Measurements from ENCODE around the gene MTFMT.

MTFMT gene

DNA sequence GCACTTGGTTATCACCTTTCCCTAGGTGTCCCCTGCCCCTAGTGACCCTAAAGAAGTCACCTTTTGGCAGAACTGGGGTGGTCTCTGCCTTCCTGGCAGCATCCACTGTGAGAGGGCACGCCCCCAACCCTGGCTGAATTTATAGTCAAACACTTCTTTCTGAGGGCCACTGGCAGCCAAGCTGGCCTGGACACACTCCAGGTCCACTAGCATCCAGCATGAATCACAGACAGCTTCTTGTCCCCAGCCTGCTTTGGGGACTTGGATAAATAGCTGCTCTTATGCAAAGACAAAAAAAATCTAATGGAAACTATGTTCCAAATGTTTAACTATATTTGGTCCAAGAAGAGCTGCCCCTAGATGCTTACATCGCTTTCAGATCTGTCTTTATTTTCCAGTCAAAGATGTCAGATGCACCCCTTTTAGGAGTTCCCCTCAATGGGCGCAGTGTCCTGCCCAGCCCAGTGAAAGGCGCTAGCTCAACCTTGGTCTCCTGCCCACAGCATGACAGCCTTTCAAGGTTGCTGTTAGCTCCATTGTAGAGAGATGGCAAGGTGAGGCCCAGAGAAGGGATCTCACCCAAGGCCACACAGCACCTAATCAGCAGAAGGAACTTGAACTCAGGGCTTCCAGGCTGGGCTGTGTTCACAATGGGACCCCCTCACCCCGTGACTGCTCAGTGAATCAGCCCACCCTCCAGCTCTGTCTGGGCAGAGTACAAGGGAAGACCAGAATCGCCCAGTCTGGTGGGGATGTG, 31.4 kb upstream of the MTFMT start:
- Histone ChIP-seq H3K9me3 (ENCODE audit: control insufficient read depth, low read length) (no peaks in the 10 kb centered on the region), H3K4me3 (ENCODE audit: insufficient read depth, low read depth, low read length) (no peak overlapping the region), H3K36me3 (ENCODE audit: control insufficient read depth, insufficient read depth, low read length) (no peaks in the 10 kb centered on the region), H3K27ac (ENCODE audit: insufficient read depth, low read depth, low read length, poor library complexity, severe bottlenecking) (no peak overlapping the region), H3K4me1 (ENCODE audit: control insufficient read depth, insufficient read depth, low read length) (peaks cover 7% of the 10 kb centered on the region), H3K27me3 (ENCODE audit: control insufficient read depth, insufficient read depth, low read length, poor library complexity, severe bottlenecking) (no peaks in the 10 kb centered on the region)
- 95% methylated on average over 6 of the region's 6 CpGs for WGBS, 2 experiments

- H3K4me3 ChIP-seq (ENCODE audit: insufficient read depth, low read depth, low read length): no peak overlapping the region
- peaks cover 3% of the 10 kb centered on the region for H3K4me1 ChIP-seq (ENCODE audit: control insufficient read depth, insufficient read depth, low read length)
- no peaks in the 10 kb centered on the region for H3K27me3 ChIP-seq (ENCODE audit: control insufficient read depth, insufficient read depth, low read length, poor library complexity, severe bottlenecking)
- 90 to 98% methylated on average over 4 of the region's 4 CpGs for WGBS, 2 experiments
- H3K27ac ChIP-seq (ENCODE audit: insufficient read depth, low read depth, low read length, poor library complexity, severe bottlenecking): no peak overlapping the region
- H3K36me3 ChIP-seq (ENCODE audit: control insufficient read depth, insufficient read depth, low read length): no peaks in the 10 kb centered on the region
- H3K9me3 ChIP-seq (ENCODE audit: control insufficient read depth, low read length): no peaks in the 10 kb centered on the region
Observed at GRCh38 chr15:65059931-65060596, 30.6 kb upstream of the MTFMT start.

GRCh38 chr15:65059369-65059750, 29.9 kb upstream of the MTFMT start:
- no peak overlapping the region for H3K4me3 ChIP-seq (ENCODE audit: insufficient read depth, low read depth, low read length)
- H3K9me3 ChIP-seq (ENCODE audit: control insufficient read depth, low read length): no peaks in the 10 kb centered on the region
- H3K36me3 ChIP-seq (ENCODE audit: control insufficient read depth, insufficient read depth, low read length): no peaks in the 10 kb centered on the region
- WGBS, 2 experiments: 97 to 99% methylated on average over 3 of the region's 3 CpGs
- H3K4me1 ChIP-seq (ENCODE audit: control insufficient read depth, insufficient read depth, low read length): no peaks in the 10 kb centered on the region
- H3K27ac ChIP-seq (ENCODE audit: insufficient read depth, low read depth, low read length, poor library complexity, severe bottlenecking): no peak overlapping the region
- no peaks in the 10 kb centered on the region for H3K27me3 ChIP-seq (ENCODE audit: control insufficient read depth, insufficient read depth, low read length, poor library complexity, severe bottlenecking)

DNA sequence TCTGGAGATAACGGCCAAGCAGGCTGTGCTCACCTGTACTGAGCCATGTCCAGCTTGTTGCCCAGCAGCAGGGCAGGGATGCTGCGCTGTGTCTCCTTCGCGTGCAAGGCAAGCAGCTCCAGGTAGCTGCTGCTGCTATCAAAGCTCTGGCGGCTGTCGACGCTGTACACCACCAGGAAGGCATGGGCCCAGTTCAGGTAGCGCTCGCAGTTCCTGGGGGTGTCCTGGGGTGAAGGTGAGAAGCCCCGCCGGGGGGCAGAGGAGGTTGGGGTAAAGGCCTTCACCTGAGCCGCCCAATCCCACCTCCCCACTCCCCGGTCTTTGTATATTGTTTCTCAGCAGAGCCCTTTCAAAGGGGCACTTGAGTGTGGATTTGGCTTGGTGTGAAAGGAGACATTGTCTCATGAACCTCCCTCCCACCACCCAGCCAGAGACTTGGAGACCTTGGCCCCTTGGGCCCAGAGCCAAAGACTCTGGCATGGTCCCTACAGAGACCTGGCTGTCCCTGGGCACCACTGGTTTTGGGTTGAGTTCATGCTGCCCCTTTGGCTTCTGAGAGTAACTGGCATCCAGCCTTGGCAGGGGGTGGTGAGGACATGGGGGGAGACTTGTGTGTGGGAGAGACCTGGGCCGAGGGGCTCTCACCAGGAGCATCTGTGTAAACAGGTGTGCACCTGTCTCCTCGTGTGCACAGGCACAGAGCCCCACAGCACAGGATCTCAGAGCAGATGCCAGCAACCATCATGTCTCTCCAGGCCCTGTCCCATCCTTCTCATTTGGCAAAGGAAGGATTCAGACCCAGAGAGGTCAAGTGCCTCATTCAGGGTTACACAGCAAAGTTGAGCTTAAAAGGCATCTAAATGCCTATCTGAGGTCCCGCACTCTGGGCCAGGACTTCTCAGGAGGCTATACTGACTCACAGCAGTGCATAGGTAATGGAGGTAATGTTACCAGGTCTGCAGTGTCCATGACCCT, 29.2 kb upstream of the MTFMT start:
- Histone ChIP-seq H3K27me3 (ENCODE audit: control insufficient read depth, insufficient read depth, low read length, poor library complexity, severe bottlenecking) (no peaks in the 10 kb centered on the region), H3K9me3 (ENCODE audit: control insufficient read depth, low read length) (no peaks in the 10 kb centered on the region), H3K36me3 (ENCODE audit: control insufficient read depth, insufficient read depth, low read length) (no peaks in the 10 kb centered on the region), H3K27ac (ENCODE audit: insufficient read depth, low read depth, low read length, poor library complexity, severe bottlenecking) (no peak overlapping the region), H3K4me3 (ENCODE audit: insufficient read depth, low read depth, low read length) (no peak overlapping the region), H3K4me1 (ENCODE audit: control insufficient read depth, insufficient read depth, low read length) (no peaks in the 10 kb centered on the region)
- 94 to 97% methylated on average over 16 of the region's 16 CpGs for WGBS, 2 experiments

DNA sequence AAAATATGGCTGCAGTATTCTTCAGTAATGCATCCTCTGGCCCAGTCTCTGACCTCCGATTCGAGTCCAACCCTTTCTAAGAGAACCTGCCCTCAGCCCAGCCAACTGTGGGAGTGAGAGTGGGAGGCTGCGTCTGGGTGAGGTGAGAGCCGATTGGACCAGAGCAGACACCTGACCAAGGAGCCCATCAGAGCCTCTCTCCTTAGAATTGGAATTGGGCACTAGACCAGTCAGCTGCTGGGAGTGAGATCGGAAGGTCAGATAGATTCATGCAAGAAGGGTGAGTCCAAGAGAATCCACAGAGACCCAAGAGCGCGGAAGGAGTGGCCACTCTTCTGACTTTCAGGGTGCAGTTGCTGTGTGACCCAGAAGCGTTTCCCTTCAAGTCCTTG, 28.1 kb upstream of the MTFMT start:
- H3K9me3 ChIP-seq (ENCODE audit: control insufficient read depth, low read length): no peaks in the 10 kb centered on the region
- H3K4me1 ChIP-seq (ENCODE audit: control insufficient read depth, insufficient read depth, low read length): no peaks in the 10 kb centered on the region
- no peak overlapping the region for H3K4me3 ChIP-seq (ENCODE audit: insufficient read depth, low read depth, low read length)
- H3K36me3 ChIP-seq (ENCODE audit: control insufficient read depth, insufficient read depth, low read length): no peaks in the 10 kb centered on the region
- 91 to 93% methylated on average over 8 of the region's 8 CpGs for WGBS, 2 experiments
- no peak overlapping the region for H3K27ac ChIP-seq (ENCODE audit: insufficient read depth, low read depth, low read length, poor library complexity, severe bottlenecking)
- H3K27me3 ChIP-seq (ENCODE audit: control insufficient read depth, insufficient read depth, low read length, poor library complexity, severe bottlenecking): no peaks in the 10 kb centered on the region

- no peak overlapping the region for H3K27ac ChIP-seq (ENCODE audit: insufficient read depth, low read depth, low read length, poor library complexity, severe bottlenecking)
- H3K4me3 ChIP-seq (ENCODE audit: insufficient read depth, low read depth, low read length): no peak overlapping the region
- H3K36me3 ChIP-seq (ENCODE audit: control insufficient read depth, insufficient read depth, low read length): no peaks in the 10 kb centered on the region
- no peaks in the 10 kb centered on the region for H3K9me3 ChIP-seq (ENCODE audit: control insufficient read depth, low read length)
- no peaks in the 10 kb centered on the region for H3K27me3 ChIP-seq (ENCODE audit: control insufficient read depth, insufficient read depth, low read length, poor library complexity, severe bottlenecking)
- H3K4me1 ChIP-seq (ENCODE audit: control insufficient read depth, insufficient read depth, low read length): no peaks in the 10 kb centered on the region
- WGBS, 2 experiments: 91 to 93% methylated on average over 8 of the region's 8 CpGs
Observed at GRCh38 chr15:65056868-65057548, 27.6 kb upstream of the MTFMT start.

GRCh38 chr15:65056106-65056505, 26.7 kb upstream of the MTFMT start:
- Histone ChIP-seq H3K27me3 (ENCODE audit: control insufficient read depth, insufficient read depth, low read length, poor library complexity, severe bottlenecking) (no peaks in the 10 kb centered on the region), H3K9me3 (ENCODE audit: control insufficient read depth, low read length) (no peaks in the 10 kb centered on the region), H3K36me3 (ENCODE audit: control insufficient read depth, insufficient read depth, low read length) (no peaks in the 10 kb centered on the region), H3K4me3 (ENCODE audit: insufficient read depth, low read depth, low read length) (no peak overlapping the region), H3K4me1 (ENCODE audit: control insufficient read depth, insufficient read depth, low read length) (no peaks in the 10 kb centered on the region), H3K27ac (ENCODE audit: insufficient read depth, low read depth, low read length, poor library complexity, severe bottlenecking) (no peak overlapping the region)
- 95% methylated on average over 9 of the region's 9 CpGs for WGBS, 2 experiments

DNA sequence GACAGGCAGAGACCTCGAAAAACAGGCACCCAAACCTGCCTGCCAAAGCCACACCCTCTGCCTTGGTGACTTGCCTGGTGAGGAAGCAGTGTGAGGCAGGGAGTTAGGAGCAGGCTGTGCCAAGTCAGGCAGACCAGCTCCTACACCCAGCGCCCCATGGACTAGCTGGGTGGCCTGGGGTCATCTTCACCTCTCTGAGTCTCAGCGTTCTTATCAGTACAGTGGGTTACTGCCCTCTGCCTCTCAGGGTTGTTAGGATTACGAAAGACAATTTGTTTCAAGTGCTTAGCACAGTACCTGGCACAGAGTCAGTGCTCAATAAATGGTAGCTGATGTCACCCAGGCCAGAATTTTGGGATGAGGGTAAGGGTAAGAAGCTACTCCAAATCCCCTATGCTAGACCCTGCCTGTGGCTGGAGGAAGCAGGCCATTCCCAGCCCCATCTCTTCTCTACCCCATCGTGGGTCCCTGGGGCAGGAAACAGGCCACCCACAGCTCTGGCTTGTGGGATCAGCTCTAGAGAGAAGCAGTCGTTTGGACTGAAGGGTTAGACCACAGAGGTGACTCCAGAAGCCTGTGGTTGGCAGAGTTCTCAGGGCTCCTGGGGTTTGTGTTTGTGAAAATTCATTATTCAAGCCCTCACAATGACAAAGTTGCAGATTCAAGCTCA, 25.9 kb upstream of the MTFMT start:
- Histone ChIP-seq H3K27ac (ENCODE audit: insufficient read depth, low read depth, low read length, poor library complexity, severe bottlenecking) (no peak overlapping the region), H3K4me3 (ENCODE audit: insufficient read depth, low read depth, low read length) (no peak overlapping the region), H3K27me3 (ENCODE audit: control insufficient read depth, insufficient read depth, low read length, poor library complexity, severe bottlenecking) (no peaks in the 10 kb centered on the region), H3K9me3 (ENCODE audit: control insufficient read depth, low read length) (no peaks in the 10 kb centered on the region), H3K36me3 (ENCODE audit: control insufficient read depth, insufficient read depth, low read length) (no peaks in the 10 kb centered on the region), H3K4me1 (ENCODE audit: control insufficient read depth, insufficient read depth, low read length) (no peaks in the 10 kb centered on the region)
- 90 to 91% methylated on average over 6 of the region's 6 CpGs for whole genome bisulfite sequencing, 2 experiments

GRCh38 chr15:65054333-65055200, 25.1 kb upstream of the MTFMT start:
- Histone ChIP-seq H3K27me3 (ENCODE audit: control insufficient read depth, insufficient read depth, low read length, poor library complexity, severe bottlenecking) (no peaks in the 10 kb centered on the region), H3K4me3 (ENCODE audit: insufficient read depth, low read depth, low read length) (no peak overlapping the region), H3K36me3 (ENCODE audit: control insufficient read depth, insufficient read depth, low read length) (no peaks in the 10 kb centered on the region), H3K4me1 (ENCODE audit: control insufficient read depth, insufficient read depth, low read length) (no peaks in the 10 kb centered on the region), H3K9me3 (ENCODE audit: control insufficient read depth, low read length) (no peaks in the 10 kb centered on the region), H3K27ac (ENCODE audit: insufficient read depth, low read depth, low read length, poor library complexity, severe bottlenecking) (no peak overlapping the region)
- WGBS, 2 experiments: 77 to 79% methylated on average over 26 of the region's 26 CpGs

Data from ectodermal cell (in vitro differentiated cells).